Measurements from ENCODE around the gene ATP10A. TPM values are rescaled to one million over a fixed set of nuclear protein-coding genes. Genes with fewer than 3 reads are reported as not detected.

ATP10A gene
- total RNA-seq, 2 experiments from 2014 or later, result 36.7 to 70.1 TPM

DNA sequence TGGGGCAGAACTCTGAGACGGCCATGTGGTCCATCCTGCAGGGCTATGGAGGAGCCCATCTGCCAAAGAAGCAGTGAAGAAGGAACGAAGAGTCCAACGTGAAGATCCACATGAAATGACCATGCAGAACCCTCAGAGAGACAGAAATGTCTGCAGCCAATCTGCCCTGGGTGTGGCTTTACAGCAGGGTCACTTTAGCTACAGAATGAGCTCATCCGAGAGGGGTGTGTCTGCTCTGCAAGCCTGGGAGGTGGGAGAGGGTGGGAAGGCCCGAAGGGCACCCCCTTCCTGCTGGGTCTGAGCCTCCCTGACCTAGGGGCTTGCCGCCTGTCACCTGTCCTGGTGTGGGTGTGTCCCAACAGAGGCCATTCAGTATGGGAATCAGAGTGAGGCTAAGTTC, 176.3 kb downstream of the ATP10A start:
- ATAC-seq (no peak), DNase-seq (no peak)
- Mint-ChIP-seq H3K27ac (no peak overlapping the region), H3K27me3 (no peaks in the 10 kb centered on the region), H3K36me3 (peaks cover 42% of the 10 kb centered on the region), H3K4me1 (no peaks in the 10 kb centered on the region), H3K9me3 (ENCODE audit: low read depth) (no peaks in the 10 kb centered on the region), H3K4me3 (no peak overlapping the region)
- CTCF ChIA-PET, result no interaction called here

DNA sequence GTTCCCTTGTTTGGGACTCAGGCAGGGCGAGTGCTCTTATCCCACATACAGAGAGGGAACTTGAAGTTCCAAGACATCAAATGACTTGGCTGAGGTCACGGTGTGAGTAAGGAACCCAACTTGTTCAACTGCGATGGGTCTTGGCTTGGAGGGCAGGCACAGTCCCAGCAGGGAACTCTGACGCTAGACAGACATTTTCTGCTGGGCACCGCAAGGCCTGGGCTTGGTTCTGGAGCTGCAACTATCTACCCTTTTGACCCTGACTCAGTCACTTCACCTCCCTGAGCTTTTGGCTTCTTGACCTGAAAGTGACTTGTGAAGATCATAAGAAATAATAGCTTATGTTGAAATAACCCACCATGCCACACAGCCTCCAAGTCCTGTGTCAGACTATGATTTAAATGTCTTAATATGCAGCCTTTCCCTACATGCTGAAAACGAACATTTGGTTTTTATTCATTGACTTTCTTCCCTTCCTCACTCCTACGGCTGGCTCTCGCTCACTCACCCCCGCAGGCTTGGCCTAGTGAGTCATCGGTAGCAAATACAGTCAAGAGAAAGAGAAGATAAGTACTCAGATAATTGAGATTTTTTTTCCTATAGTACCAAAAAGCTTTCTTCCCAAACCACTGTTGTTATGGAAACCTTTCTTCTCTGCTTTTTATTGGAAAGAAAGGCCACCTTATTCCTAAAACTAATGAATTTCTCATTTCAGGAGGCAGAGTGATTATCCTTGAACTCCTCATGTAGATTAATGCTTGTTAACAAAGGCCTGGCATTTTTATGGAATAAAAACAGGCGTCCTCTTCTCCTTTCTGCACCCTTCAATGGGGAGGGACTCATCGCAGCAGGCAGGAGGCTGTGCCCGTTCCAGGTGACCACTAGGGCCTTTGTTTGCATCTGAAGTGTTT, 178.4 kb downstream of the ATP10A start:
- CTCF ChIA-PET, result no interaction called here
- Mint-ChIP-seq H3K9me3 (ENCODE audit: low read depth) (no peaks in the 10 kb centered on the region), H3K27ac (no peak overlapping the region), H3K36me3 (peaks cover 51% of the 10 kb centered on the region), H3K4me1 (no peaks in the 10 kb centered on the region), H3K27me3 (no peaks in the 10 kb centered on the region), H3K4me3 (no peak overlapping the region)
- ATAC-seq (no peak), DNase-seq (no peak)

DNA sequence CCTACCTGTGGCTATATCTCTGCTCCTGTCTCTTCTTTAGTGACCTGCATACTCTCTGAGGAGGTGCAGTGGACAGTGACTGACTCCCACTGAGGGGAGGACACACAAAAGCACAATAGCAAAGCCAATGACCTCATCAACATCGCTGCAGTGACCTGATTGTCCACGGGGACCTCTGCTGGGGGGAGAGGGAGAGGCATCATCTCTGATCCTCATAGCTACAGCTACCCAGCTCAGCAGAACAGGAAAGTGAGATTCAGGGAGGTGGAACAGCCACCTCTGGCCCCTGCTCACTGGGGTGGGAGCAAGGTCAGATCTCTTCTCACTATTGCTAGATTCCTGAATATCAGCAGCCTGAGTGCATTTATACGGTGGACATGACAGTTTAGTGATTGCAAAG, 179.2 kb downstream of the ATP10A start:
- no peaks in the 10 kb centered on the region for H3K4me1 Mint-ChIP-seq
- H3K4me3 Mint-ChIP-seq, result no peak overlapping the region
- H3K9me3 Mint-ChIP-seq (ENCODE audit: low read depth), result no peaks in the 10 kb centered on the region
- no peak overlapping the region for H3K27ac Mint-ChIP-seq
- H3K36me3 Mint-ChIP-seq, result peaks cover 56% of the 10 kb centered on the region
- ATAC-seq, result no peak
- DNase-seq, result no peak
- no peaks in the 10 kb centered on the region for H3K27me3 Mint-ChIP-seq
- CTCF ChIA-PET, result interaction anchor here (1.4 kb wide), 1 partner anchor 11 kb away, joined by 3 read pairs; no protein-coding TSS in a partner anchor

DNA sequence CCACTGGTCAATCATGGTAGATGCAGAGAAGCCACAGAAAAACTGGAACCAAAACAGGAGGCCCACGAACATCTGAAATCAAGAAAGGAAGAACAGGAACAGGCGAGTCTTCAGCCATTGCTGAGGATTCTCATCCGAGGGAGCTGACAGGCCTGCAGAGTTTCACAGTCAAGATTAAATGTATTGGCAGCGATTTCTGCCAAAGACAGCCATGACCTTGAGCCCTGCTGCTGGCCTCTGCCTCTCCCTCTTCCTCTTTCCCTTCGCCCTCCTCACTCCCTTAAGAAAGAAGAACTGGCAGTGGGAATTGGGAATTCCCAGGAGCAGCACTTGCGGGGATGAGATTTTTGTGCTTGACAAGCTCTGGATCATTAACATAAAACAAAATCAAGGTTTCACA, 179.7 kb downstream of the ATP10A start:
- CTCF ChIA-PET, result interaction anchor here (1.4 kb wide), 1 partner anchor 11 kb away, joined by 3 read pairs; no protein-coding TSS in a partner anchor
- ATAC-seq (no peak), DNase-seq (no peak)
- H3K4me3 Mint-ChIP-seq, result no peak overlapping the region
- no peaks in the 10 kb centered on the region for H3K4me1 Mint-ChIP-seq
- no peaks in the 10 kb centered on the region for H3K27me3 Mint-ChIP-seq
- no peak overlapping the region for H3K27ac Mint-ChIP-seq
- no peaks in the 10 kb centered on the region for H3K9me3 Mint-ChIP-seq (ENCODE audit: low read depth)
- peaks cover 61% of the 10 kb centered on the region for H3K36me3 Mint-ChIP-seq

DNA sequence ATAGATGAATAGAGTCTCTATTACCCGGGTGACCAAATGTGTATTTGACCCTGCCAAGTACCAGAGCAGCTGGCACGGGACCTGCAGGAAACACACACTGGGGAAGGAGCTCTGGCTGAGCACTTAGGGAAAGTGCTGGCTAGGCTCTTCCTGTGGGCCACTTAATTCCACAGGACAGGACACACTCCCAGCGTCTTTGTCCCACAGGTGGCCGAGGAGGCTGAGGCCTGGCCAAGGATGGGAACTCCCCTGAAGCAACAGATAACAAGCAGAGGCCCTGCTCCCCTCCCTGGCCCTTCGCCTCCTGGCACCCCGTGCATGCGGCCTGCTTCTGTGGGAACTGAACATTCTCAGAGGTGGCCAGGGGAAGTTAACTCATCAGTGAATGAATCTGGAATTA, 180.8 kb downstream of the ATP10A start:
- Mint-ChIP-seq H3K27ac (no peak overlapping the region), H3K9me3 (ENCODE audit: low read depth) (no peaks in the 10 kb centered on the region), H3K36me3 (peaks cover 57% of the 10 kb centered on the region), H3K27me3 (no peaks in the 10 kb centered on the region), H3K4me1 (no peaks in the 10 kb centered on the region), H3K4me3 (no peak overlapping the region)
- no peak for ATAC-seq
- DNase-seq, result no peak
- CTCF ChIA-PET, result interaction anchor here (0.8 kb wide), 1 partner anchor 259 kb away, joined by 3 read pairs; no protein-coding TSS in a partner anchor

DNA sequence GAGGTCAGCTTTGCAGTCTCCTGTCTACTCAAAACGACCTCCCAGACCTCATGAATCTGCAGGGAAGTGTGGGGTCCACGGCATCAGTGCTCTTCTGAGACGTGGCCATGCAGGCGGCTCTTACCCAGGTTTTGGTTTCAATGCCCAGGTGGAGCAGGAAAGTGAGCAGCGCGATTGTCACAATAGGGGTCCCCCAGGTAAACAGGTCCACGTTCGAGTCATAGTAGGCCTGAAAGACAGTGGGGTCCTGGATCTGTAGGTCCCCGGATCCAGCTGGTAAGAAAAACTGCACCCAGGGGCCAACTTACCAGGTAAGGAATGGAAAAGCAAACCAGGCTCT, 182.5 kb downstream of the ATP10A start:
- Mint-ChIP-seq H3K4me1 (no peaks in the 10 kb centered on the region), H3K36me3 (peaks cover 55% of the 10 kb centered on the region), H3K27me3 (no peaks in the 10 kb centered on the region), H3K9me3 (ENCODE audit: low read depth) (no peaks in the 10 kb centered on the region), H3K27ac (no peak overlapping the region), H3K4me3 (no peak overlapping the region)
- CTCF ChIA-PET, result no interaction called here
- DNase-seq (no peak), ATAC-seq (no peak)

DNA sequence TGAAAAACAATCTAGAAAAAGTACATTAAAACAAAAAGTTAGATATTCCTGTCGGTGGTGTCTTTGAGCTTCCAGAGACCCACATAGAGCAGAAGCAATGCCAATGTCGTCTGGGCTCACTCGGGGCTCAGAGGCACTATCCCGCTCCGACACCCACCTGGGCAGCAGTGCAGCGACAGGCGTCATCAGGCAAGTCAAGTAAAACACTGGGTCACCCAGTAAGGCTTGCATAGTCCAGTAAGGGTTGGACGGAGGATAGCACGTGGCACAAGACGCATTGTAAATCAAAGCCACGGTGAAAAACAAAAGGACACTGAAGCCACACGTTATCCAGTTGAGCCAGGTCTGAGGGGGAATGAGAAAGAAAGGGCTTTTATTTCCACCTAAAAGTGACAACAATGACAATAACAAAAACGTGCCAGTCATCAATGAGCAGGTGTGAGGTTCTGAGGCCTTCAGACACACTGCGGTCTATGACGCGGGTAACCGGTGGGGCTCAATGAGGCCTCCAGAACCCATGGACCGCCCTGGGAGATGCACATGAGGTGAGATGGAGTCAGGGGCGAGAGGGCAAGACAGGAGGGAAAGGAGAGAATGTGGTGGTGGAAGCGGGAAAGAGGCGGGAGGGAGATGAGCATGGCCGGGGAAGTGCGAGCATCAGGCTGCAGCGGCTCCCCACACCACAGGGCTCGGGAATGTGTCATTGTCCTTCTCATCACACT, 183.0 kb downstream of the ATP10A start:
- CTCF ChIA-PET, result no interaction called here
- Mint-ChIP-seq H3K4me1 (no peaks in the 10 kb centered on the region), H3K27me3 (no peaks in the 10 kb centered on the region), H3K9me3 (ENCODE audit: low read depth) (no peaks in the 10 kb centered on the region), H3K4me3 (no peak overlapping the region), H3K36me3 (peaks cover 52% of the 10 kb centered on the region), H3K27ac (no peak overlapping the region)
- DNase-seq, result no peak
- ATAC-seq, result no peak

DNA sequence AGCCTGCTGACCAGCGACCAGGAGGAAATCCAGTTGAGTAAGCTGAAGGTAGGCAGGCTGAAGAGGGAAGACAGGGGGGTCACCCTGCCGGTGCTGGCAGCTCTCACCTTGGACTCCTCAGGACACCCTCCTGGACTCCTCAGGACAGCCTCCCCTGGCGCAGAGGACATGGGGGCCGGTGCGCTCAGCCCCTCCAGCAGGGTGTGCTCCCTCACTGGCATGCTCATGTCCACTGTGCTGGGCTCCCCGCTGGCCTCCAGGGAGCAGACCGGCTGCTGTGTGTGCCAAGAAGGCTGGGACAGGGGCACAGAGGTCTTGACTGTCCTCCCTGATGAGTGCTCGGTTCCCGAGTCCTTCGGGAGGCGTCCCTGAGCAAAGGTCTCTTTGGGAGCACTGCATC, 183.6 kb downstream of the ATP10A start:
- no peaks in the 10 kb centered on the region for H3K9me3 Mint-ChIP-seq (ENCODE audit: low read depth)
- no peak overlapping the region for H3K4me3 Mint-ChIP-seq
- CTCF ChIA-PET, result no interaction called here
- DNase-seq, result no peak
- no peaks in the 10 kb centered on the region for H3K4me1 Mint-ChIP-seq
- ATAC-seq, result no peak
- H3K36me3 Mint-ChIP-seq, result peaks cover 45% of the 10 kb centered on the region
- H3K27me3 Mint-ChIP-seq, result no peaks in the 10 kb centered on the region
- H3K27ac Mint-ChIP-seq, result no peak overlapping the region

DNA sequence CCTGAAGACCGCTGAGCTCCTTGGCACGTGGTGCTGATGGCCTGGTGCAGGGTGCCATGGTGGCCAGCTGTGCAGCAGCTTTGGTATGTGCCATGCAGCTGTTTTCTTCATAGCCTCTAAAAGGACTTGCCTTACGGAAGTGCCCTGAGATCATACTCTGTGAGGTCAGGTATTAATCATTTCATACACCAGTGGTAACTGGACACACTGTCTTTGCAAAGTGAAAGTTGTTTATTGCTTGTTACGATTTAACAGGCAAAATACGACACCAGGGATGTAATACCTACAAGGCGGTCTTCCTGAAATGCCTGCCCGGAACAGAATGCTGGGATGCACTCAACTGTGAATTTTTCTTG, 184.6 kb downstream of the ATP10A start:
- CTCF ChIA-PET, result no interaction called here

DNA sequence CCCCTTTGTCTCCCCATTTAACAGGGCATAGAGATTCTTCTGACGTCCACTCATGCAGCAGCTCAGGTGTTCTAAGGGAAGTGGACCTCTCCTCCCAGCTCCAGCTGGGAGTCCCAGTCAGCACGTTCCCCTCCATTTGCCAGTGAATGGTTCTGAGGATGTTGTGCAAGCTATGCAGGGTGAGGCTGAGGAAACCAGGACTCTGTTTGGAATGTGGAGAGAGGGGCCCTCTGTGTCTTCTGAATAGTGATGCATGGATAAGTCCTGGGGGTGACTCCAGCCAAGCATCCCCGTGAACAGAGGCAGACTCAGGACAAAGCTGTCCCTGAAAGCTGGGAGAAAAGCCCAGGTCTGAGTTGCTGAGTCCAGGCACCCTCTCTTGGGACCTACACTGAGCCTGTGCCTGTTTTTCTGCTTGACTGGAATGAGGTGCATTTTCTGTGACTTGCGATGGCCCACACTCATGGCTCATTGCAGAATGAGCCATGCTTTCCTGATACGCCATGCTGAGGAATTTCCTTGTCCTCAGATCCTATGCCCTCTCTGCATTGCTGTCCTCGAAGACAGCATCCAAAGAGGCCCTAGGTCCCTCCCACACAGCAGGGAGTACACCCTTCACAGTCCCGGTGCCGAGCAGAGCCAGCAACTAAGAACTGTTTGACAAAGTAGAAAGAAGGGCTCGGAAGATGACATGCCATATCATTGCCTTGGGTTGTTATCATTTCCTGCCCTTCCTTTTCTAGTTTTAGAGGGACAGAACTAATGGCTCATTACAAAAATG, 185.2 kb downstream of the ATP10A start:
- CTCF ChIA-PET, result no interaction called here
- H3K27me3 Mint-ChIP-seq, result no peaks in the 10 kb centered on the region
- H3K9me3 Mint-ChIP-seq (ENCODE audit: low read depth), result no peaks in the 10 kb centered on the region
- no peak overlapping the region for H3K27ac Mint-ChIP-seq
- H3K4me3 Mint-ChIP-seq, result no peak overlapping the region
- H3K36me3 Mint-ChIP-seq, result peaks cover 34% of the 10 kb centered on the region
- no peaks in the 10 kb centered on the region for H3K4me1 Mint-ChIP-seq
- ATAC-seq (no peak), DNase-seq (no peak)

More for the DNA sequence above, 184.6 kb downstream of the ATP10A start:
- Mint-ChIP-seq H3K4me3 (no peak overlapping the region), H3K4me1 (no peaks in the 10 kb centered on the region), H3K27ac (no peak overlapping the region), H3K36me3 (peaks cover 38% of the 10 kb centered on the region), H3K9me3 (ENCODE audit: low read depth) (no peaks in the 10 kb centered on the region), H3K27me3 (no peaks in the 10 kb centered on the region)
- ATAC-seq (no peak), DNase-seq (no peak)

DNA sequence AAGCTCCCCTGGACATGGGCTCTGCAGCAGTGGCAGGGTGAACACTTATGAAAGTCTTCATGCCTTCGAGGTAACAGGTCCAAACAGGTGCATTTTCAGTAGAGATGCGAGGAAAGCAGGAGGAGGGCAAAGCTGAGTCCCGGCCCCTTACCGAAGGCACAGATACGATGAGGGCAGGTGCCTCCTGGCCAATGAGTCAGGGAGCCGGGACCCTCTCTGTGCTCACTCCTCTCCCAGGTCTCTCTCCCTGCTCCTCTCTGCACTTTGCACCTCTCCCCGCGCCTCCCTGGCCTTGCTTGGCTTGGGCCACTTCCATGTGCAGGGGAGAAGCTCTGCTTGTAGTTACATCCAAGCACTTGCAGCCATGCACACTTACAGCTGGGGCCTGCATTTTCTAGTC, 187.1 kb downstream of the ATP10A start:
- CTCF ChIA-PET, result no interaction called here
- Mint-ChIP-seq H3K27ac (no peak overlapping the region), H3K36me3 (peaks cover 26% of the 10 kb centered on the region)

DNA sequence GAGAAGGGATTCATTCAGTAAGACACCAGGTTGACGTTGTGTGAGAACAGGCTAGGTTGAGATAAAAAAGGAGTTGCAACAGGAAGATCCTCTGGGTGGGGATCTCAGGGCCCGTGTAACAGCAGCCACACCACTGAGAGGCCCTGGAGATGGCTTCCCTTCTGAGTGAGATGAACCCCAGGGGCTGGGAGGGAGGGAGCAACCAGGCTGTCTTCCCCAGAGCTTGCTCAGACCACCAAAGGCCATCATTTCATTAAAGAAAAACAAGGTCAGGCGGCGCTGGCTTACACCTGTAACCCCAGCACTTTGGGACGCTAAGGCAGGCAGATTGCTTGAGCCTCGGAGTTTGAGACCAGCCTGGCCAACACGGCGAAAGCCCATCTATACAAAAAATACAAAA, 187.7 kb downstream of the ATP10A start:
- CTCF ChIA-PET, result no interaction called here
- peaks cover 21% of the 10 kb centered on the region for H3K36me3 Mint-ChIP-seq
- no peak overlapping the region for H3K27ac Mint-ChIP-seq
- H3K4me1 Mint-ChIP-seq, result no peaks in the 10 kb centered on the region
- H3K9me3 Mint-ChIP-seq (ENCODE audit: low read depth), result no peaks in the 10 kb centered on the region
- no peak overlapping the region for H3K4me3 Mint-ChIP-seq
- no peak for ATAC-seq
- DNase-seq, result no peak
- H3K27me3 Mint-ChIP-seq, result peaks cover 12% of the 10 kb centered on the region

More for the DNA sequence above, 187.1 kb downstream of the ATP10A start:
- H3K27me3 Mint-ChIP-seq, result peaks cover 5% of the 10 kb centered on the region
- DNase-seq (no peak), ATAC-seq (no peak)
- H3K9me3 Mint-ChIP-seq (ENCODE audit: low read depth), result no peaks in the 10 kb centered on the region
- H3K4me3 Mint-ChIP-seq, result no peak overlapping the region
- H3K4me1 Mint-ChIP-seq, result no peaks in the 10 kb centered on the region

DNA sequence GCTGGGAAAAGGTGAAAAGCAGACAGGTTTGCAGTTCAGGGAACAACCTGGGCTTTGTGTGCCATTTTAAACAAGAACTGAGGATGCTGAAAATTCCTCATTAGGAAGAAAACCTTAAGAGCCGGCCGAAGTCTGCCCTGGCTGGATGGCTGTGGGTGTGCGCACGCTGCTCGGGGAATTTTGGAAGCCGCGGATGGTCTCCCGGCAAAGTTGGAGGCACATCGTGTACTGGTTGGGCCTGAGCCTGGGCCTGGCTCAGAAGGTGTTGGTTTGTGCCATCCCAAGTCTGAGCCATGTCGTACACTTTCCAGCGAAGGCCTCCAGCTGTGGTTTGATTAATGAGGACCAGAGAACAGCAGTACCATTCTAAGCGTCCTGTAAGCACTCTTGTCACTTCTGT, 188.2 kb downstream of the ATP10A start:
- CTCF ChIA-PET, result no interaction called here
- Mint-ChIP-seq H3K27ac (no peak overlapping the region), H3K36me3 (peaks cover 16% of the 10 kb centered on the region), H3K4me1 (no peaks in the 10 kb centered on the region), H3K4me3 (no peak overlapping the region), H3K27me3 (peaks cover 17% of the 10 kb centered on the region), H3K9me3 (ENCODE audit: low read depth) (no peaks in the 10 kb centered on the region)
- ATAC-seq, result no peak
- DNase-seq, result no peak

Measured in activated CD8-positive, alpha-beta memory T cell treated with anti-CD3 and anti-CD28 coated beads, Interleukin-2, amount 10 ng/mL, durations not matched to agents 7 days and 5 days (primary cell).